ENCODE data around the gene CFAP221. TPM values are rescaled to one million over a fixed set of nuclear protein-coding genes. Genes with fewer than 3 reads are reported as not detected.
A peak's percentile ranks its signal among the peaks of the same experiment; 100 is the strongest.

The CFAP221 gene
- total RNA-seq, 2 donors from 2014 or later, result not detected

DNA sequence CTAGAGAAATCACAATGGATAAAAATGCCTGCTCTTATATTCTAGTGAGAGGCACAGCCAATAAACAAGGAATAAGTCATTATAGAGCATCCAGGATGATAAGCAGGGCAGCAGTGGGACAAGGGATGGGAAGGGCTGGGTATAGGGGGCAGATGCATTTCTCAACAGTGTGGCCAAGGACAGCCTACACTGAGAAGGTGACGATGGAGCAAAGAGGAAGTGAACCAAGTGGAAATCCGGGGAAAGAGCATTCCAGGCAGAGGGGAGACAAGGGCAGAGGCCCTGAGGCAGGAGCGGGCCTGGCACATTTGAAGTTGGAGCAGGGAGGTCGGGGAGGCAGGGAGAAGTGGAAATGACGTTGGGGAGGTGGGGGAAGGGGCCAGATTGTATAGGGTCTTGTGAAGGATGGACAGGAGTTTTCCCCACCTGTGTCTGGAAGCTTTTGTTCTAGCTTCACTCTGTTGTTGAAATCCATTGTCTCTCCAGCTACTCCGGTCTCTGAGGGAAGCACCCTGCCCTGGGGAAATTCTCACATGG is 152.3 kb downstream of the CFAP221 start:
- peak overlapping the region in 1 of 2 donors; percentile 20 for H3K4me3 Mint-ChIP-seq
- ATAC-seq (replicated peaks in 1 of 2), result no peak
- peaks cover 0 to 4% of the 10 kb centered on the region in 2 donors for H3K36me3 Mint-ChIP-seq (ENCODE audit: insufficient read depth in 2 of 2)
- no peaks in the 10 kb centered on the region for H3K9me3 Mint-ChIP-seq
- H3K27ac Mint-ChIP-seq, result no peak overlapping the region
- peaks cover 7% of the 10 kb centered on the region for H3K27me3 Mint-ChIP-seq (ENCODE audit: low read depth)
- DNase-seq, result no peak
- H3K4me1 Mint-ChIP-seq (ENCODE audit: low read depth), result peaks cover 39% of the 10 kb centered on the region

- Mint-ChIP-seq H3K27me3 (ENCODE audit: low read depth) (peaks cover 10% of the 10 kb centered on the region), H3K27ac (no peak overlapping the region), H3K4me1 (ENCODE audit: low read depth) (peaks cover 39% of the 10 kb centered on the region), H3K4me3 (peak overlapping the region; percentile 1 to 60), H3K9me3 (no peaks in the 10 kb centered on the region), H3K36me3 (ENCODE audit: insufficient read depth in 2 of 2) (peaks cover 0 to 4% of the 10 kb centered on the region in 2 donors)
- ATAC-seq (replicated peaks in 1 of 2) (peak; percentile 55 to 67), DNase-seq (peak in 1 of 2 donors; percentile 17)
Observed at GRCh38 chr2:119697290-119698020, 153.2 kb downstream of the CFAP221 start.

- DNase-seq, result no peak
- H3K9me3 Mint-ChIP-seq, result no peaks in the 10 kb centered on the region
- peaks cover 10% of the 10 kb centered on the region for H3K27me3 Mint-ChIP-seq (ENCODE audit: low read depth)
- peaks cover 42% of the 10 kb centered on the region for H3K4me1 Mint-ChIP-seq (ENCODE audit: low read depth)
- H3K27ac Mint-ChIP-seq, result no peak overlapping the region
- H3K36me3 Mint-ChIP-seq (ENCODE audit: insufficient read depth in 2 of 2), result peaks cover 0 to 4% of the 10 kb centered on the region in 2 donors
- ATAC-seq (replicated peaks in 1 of 2), result no peak
- H3K4me3 Mint-ChIP-seq, result peak overlapping the region in 1 of 2 donors; percentile 33
Observed at GRCh38 chr2:119698246-119698645, 154.0 kb downstream of the CFAP221 start.

GRCh38 chr2:119699016-119699606 is 154.9 kb downstream of the CFAP221 start:
- peaks cover 10% of the 10 kb centered on the region for H3K27me3 Mint-ChIP-seq (ENCODE audit: low read depth)
- no peak for ATAC-seq (replicated peaks in 1 of 2)
- H3K27ac Mint-ChIP-seq, result no peak overlapping the region
- no peaks in the 10 kb centered on the region for H3K36me3 Mint-ChIP-seq (ENCODE audit: insufficient read depth in 2 of 2)
- H3K4me1 Mint-ChIP-seq (ENCODE audit: low read depth), result peaks cover 51% of the 10 kb centered on the region
- H3K4me3 Mint-ChIP-seq, result no peak overlapping the region
- DNase-seq, result no peak
- no peaks in the 10 kb centered on the region for H3K9me3 Mint-ChIP-seq

- DNase-seq, result no peak
- peaks cover 10% of the 10 kb centered on the region for H3K27me3 Mint-ChIP-seq (ENCODE audit: low read depth)
Observed at GRCh38 chr2:119700866-119701265, 156.6 kb downstream of the CFAP221 start.

DNA sequence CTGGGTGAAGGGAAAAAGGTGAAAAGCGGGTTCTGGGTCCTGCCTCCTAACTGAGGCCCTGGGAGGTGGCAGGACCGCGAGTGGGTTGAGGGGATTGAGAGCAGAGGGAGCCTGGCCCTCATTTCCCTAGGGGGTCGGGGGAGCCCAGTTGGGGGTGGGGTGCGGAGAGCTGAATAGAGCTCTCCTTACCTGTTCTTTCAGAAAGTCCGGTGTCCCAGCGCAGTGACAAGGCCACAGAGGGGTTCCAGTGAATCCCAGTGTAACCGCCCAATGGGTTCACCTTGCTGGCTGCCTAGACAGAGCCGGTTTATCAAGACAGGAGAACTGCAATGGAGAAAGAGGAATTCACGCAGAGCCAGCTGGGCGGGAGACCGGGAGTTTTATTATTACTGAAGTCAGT is 157.1 kb downstream of the CFAP221 start:
- peaks cover 0 to 4% of the 10 kb centered on the region in 2 donors for H3K36me3 Mint-ChIP-seq (ENCODE audit: insufficient read depth in 2 of 2)
- H3K9me3 Mint-ChIP-seq, result peaks cover 0 to 3% of the 10 kb centered on the region in 2 donors
- H3K27ac Mint-ChIP-seq, result no peak overlapping the region
- peaks cover 10% of the 10 kb centered on the region for H3K27me3 Mint-ChIP-seq (ENCODE audit: low read depth)
- H3K4me1 Mint-ChIP-seq (ENCODE audit: low read depth), result peaks cover 44% of the 10 kb centered on the region
- DNase-seq (no peak), ATAC-seq (replicated peaks in 1 of 2) (no peak)
- H3K4me3 Mint-ChIP-seq, result no peak overlapping the region

More at GRCh38 chr2:119700866-119701265, 156.6 kb downstream of the CFAP221 start:
- H3K4me1 Mint-ChIP-seq (ENCODE audit: low read depth), result peaks cover 49% of the 10 kb centered on the region
- H3K27ac Mint-ChIP-seq, result no peak overlapping the region
- H3K4me3 Mint-ChIP-seq, result no peak overlapping the region
- peaks cover 0 to 4% of the 10 kb centered on the region in 2 donors for H3K36me3 Mint-ChIP-seq (ENCODE audit: insufficient read depth in 2 of 2)
- ATAC-seq (replicated peaks in 1 of 2), result no peak
- peaks cover 0 to 3% of the 10 kb centered on the region in 2 donors for H3K9me3 Mint-ChIP-seq

- ATAC-seq (replicated peaks in 1 of 2), result no peak
- Mint-ChIP-seq H3K36me3 (ENCODE audit: insufficient read depth in 2 of 2) (peaks cover 0 to 4% of the 10 kb centered on the region in 2 donors), H3K27me3 (ENCODE audit: low read depth) (peaks cover 10% of the 10 kb centered on the region), H3K4me1 (ENCODE audit: low read depth) (peaks cover 34% of the 10 kb centered on the region), H3K9me3 (peaks cover 0 to 3% of the 10 kb centered on the region in 2 donors), H3K27ac (no peak overlapping the region), H3K4me3 (no peak overlapping the region)
- DNase-seq, result no peak
Observed at GRCh38 chr2:119702203-119702917, 158.1 kb downstream of the CFAP221 start.

GRCh38 chr2:119702918-119703401 is 158.7 kb downstream of the CFAP221 start:
- Mint-ChIP-seq H3K9me3 (peaks cover 0 to 3% of the 10 kb centered on the region in 2 donors), H3K27ac (no peak overlapping the region), H3K4me3 (peak overlapping the region in 1 of 2 donors; percentile 31), H3K27me3 (ENCODE audit: low read depth) (peaks cover 10% of the 10 kb centered on the region), H3K36me3 (ENCODE audit: insufficient read depth in 2 of 2) (peaks cover 0 to 4% of the 10 kb centered on the region in 2 donors), H3K4me1 (ENCODE audit: low read depth) (peaks cover 28% of the 10 kb centered on the region)
- ATAC-seq (replicated peaks in 1 of 2) (peak; percentile 82 to 88), DNase-seq (peak; percentile 70 to 81)

DNA sequence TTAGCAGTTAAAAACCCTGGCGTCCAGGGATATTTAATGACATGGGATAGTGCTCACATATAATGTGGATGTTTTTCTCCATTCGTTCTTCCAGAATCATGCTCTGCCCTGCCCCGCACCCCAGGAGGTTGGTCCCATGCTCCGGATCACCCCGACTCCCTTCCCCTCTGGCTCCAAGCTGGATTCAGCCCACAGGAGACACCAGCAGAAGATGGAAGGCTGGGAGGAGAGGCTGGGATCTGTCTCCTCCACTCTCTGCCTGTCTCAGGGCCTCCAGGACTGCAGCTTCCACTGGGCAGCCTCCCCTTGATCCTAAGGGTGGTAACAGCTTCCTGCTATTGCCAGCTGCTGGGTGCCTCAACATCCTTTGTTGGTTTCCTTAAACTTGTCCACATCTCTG is 159.3 kb downstream of the CFAP221 start:
- DNase-seq, result no peak
- ATAC-seq (replicated peaks in 1 of 2), result no peak
- Mint-ChIP-seq H3K27ac (no peak overlapping the region), H3K4me3 (no peak overlapping the region), H3K4me1 (ENCODE audit: low read depth) (peaks cover 24% of the 10 kb centered on the region), H3K36me3 (ENCODE audit: insufficient read depth in 2 of 2) (peaks cover 0 to 4% of the 10 kb centered on the region in 2 donors), H3K9me3 (peaks cover 0 to 3% of the 10 kb centered on the region in 2 donors), H3K27me3 (ENCODE audit: low read depth) (peaks cover 10% of the 10 kb centered on the region)

GRCh38 chr2:119704670-119705120 is 160.4 kb downstream of the CFAP221 start:
- H3K4me1 Mint-ChIP-seq (ENCODE audit: low read depth), result peaks cover 24% of the 10 kb centered on the region
- DNase-seq (peak in 1 of 2 donors; percentile 32), ATAC-seq (replicated peaks in 1 of 2) (peak; percentile 61 to 78)
- H3K4me3 Mint-ChIP-seq, result no peak overlapping the region
- no peak overlapping the region for H3K27ac Mint-ChIP-seq
- H3K27me3 Mint-ChIP-seq (ENCODE audit: low read depth), result peaks cover 10% of the 10 kb centered on the region
- H3K9me3 Mint-ChIP-seq, result peaks cover 0 to 3% of the 10 kb centered on the region in 2 donors
- H3K36me3 Mint-ChIP-seq (ENCODE audit: insufficient read depth in 2 of 2), result peaks cover 0 to 4% of the 10 kb centered on the region in 2 donors

GRCh38 chr2:119706221-119706620 is 162.0 kb downstream of the CFAP221 start:
- DNase-seq (no peak), ATAC-seq (replicated peaks in 1 of 2) (no peak)
- H3K27ac Mint-ChIP-seq, result no peak overlapping the region
- peaks cover 6% of the 10 kb centered on the region for H3K27me3 Mint-ChIP-seq (ENCODE audit: low read depth)
- peaks cover 0 to 3% of the 10 kb centered on the region in 2 donors for H3K9me3 Mint-ChIP-seq
- H3K4me1 Mint-ChIP-seq (ENCODE audit: low read depth), result peaks cover 24% of the 10 kb centered on the region
- peaks cover 0 to 4% of the 10 kb centered on the region in 2 donors for H3K36me3 Mint-ChIP-seq (ENCODE audit: insufficient read depth in 2 of 2)
- H3K4me3 Mint-ChIP-seq, result no peak overlapping the region
